H7 (cell line): ENCODE measurements around the gene MAPK8. TPM values are rescaled to one million over a fixed set of nuclear protein-coding genes. Genes with fewer than 3 reads are reported as not detected.

ENCODE experiments used
- DNase-seq: peaks from one replicate; pipeline ENCODE4 v3.0.0; 2012
- H3K27me3 ChIP-seq: 2 replicates; pipeline ENCODE4 v1.6.0; 2011; ENCODE audit warnings: mild to moderate bottlenecking, low read length; ENCODE audit not compliant: control insufficient read depth, insufficient read depth
- H3K36me3 ChIP-seq: replicated peaks from 2 replicates; pipeline ENCODE4 v1.5.1; 2011; ENCODE audit warnings: low read length; ENCODE audit not compliant: control insufficient read depth, insufficient read depth
- H3K4me3 ChIP-seq: 2 replicates; pipeline ENCODE4 v1.5.1; 2011; ENCODE audit warnings: low read depth, mild to moderate bottlenecking, control low read depth, low read length, moderate library complexity; ENCODE audit not compliant: insufficient read depth
- total RNA-seq: library from RNA; depleted of rRNA; stranded (reverse); fragments of >200 nt; shearing (Covaris generic); gene quantifications from 2 replicates; pipeline ENCODE4 v1.2.3, GENCODE V29; 2014

MAPK8 gene
- total RNA-seq, 1 experiment from 2014 or later = 70.3 TPM

GRCh38 chr10:48473704-48474103 lies 167.2 kb downstream of the MAPK8 start:
- H3K4me3 ChIP-seq = no peak overlapping the region
- no peaks in the 10 kb centered on the region for H3K27me3 ChIP-seq
- DNase-seq = no peak
- no peaks in the 10 kb centered on the region; the same call in 1 of the 2 replicates for H3K36me3 ChIP-seq

GRCh38 chr10:48474765-48475365 lies 168.4 kb downstream of the MAPK8 start:
- DNase-seq = no peak
- Histone ChIP-seq H3K27me3 (no peaks in the 10 kb centered on the region), H3K4me3 (no peak overlapping the region), H3K36me3 (no peaks in the 10 kb centered on the region; the same call in 1 of the 2 replicates)

GRCh38 chr10:48475943-48476278 lies 169.4 kb downstream of the MAPK8 start:
- Histone ChIP-seq H3K36me3 (no peaks in the 10 kb centered on the region; the same call in 1 of the 2 replicates), H3K4me3 (no peak overlapping the region), H3K27me3 (no peaks in the 10 kb centered on the region)
- no peak for DNase-seq

GRCh38 chr10:48476279-48476982 lies 170.0 kb downstream of the MAPK8 start:
- Histone ChIP-seq H3K4me3 (no peak overlapping the region), H3K36me3 (no peaks in the 10 kb centered on the region; the same call in 1 of the 2 replicates), H3K27me3 (no peaks in the 10 kb centered on the region)
- no peak for DNase-seq

- DNase-seq = no peak
- Histone ChIP-seq H3K27me3 (no peaks in the 10 kb centered on the region), H3K4me3 (no peak overlapping the region), H3K36me3 (no peaks in the 10 kb centered on the region; the same call in 1 of the 2 replicates)
Measured at GRCh38 chr10:48477141-48477540, 170.7 kb downstream of the MAPK8 start.

- DNase-seq = no peak
- Histone ChIP-seq H3K4me3 (no peak overlapping the region), H3K27me3 (no peaks in the 10 kb centered on the region), H3K36me3 (no peaks in the 10 kb centered on the region; the same call in 1 of the 2 replicates)
Measured at GRCh38 chr10:48477616-48478015, 171.1 kb downstream of the MAPK8 start.

- no peak for DNase-seq
- Histone ChIP-seq H3K36me3 (no peaks in the 10 kb centered on the region; the same call in 1 of the 2 replicates), H3K27me3 (no peaks in the 10 kb centered on the region), H3K4me3 (no peak overlapping the region)
Measured at GRCh38 chr10:48478469-48478868, 172.0 kb downstream of the MAPK8 start.

GRCh38 chr10:48478980-48479811 lies 172.7 kb downstream of the MAPK8 start:
- Histone ChIP-seq H3K4me3 (no peak overlapping the region), H3K36me3 (no peaks in the 10 kb centered on the region; the same call in 1 of the 2 replicates), H3K27me3 (no peaks in the 10 kb centered on the region)
- DNase-seq = no peak

- no peak for DNase-seq
- Histone ChIP-seq H3K27me3 (no peaks in the 10 kb centered on the region), H3K36me3 (no peaks in the 10 kb centered on the region; the same call in 1 of the 2 replicates), H3K4me3 (no peak overlapping the region)
Measured at GRCh38 chr10:48480397-48481374, 174.2 kb downstream of the MAPK8 start.

- no peak overlapping the region for H3K4me3 ChIP-seq
- no peaks in the 10 kb centered on the region for H3K36me3 ChIP-seq
- no peak for DNase-seq
- H3K27me3 ChIP-seq = no peaks in the 10 kb centered on the region
Measured at GRCh38 chr10:48481385-48481784, 174.9 kb downstream of the MAPK8 start.

GRCh38 chr10:48482207-48482606 lies 175.7 kb downstream of the MAPK8 start:
- H3K4me3 ChIP-seq = no peak overlapping the region

GRCh38 chr10:48484911-48485310 lies 178.4 kb downstream of the MAPK8 start:
- no peak for DNase-seq
- Histone ChIP-seq H3K36me3 (no peaks in the 10 kb centered on the region), H3K4me3 (no peak overlapping the region), H3K27me3 (no peaks in the 10 kb centered on the region)

More at GRCh38 chr10:48482207-48482606, 175.7 kb downstream of the MAPK8 start:
- H3K27me3 ChIP-seq = no peaks in the 10 kb centered on the region
- H3K36me3 ChIP-seq = no peaks in the 10 kb centered on the region
- DNase-seq = no peak

GRCh38 chr10:48485711-48486110 lies 179.2 kb downstream of the MAPK8 start:
- no peaks in the 10 kb centered on the region for H3K36me3 ChIP-seq
- DNase-seq = no peak
- no peak overlapping the region for H3K4me3 ChIP-seq
- H3K27me3 ChIP-seq = no peaks in the 10 kb centered on the region

GRCh38 chr10:48487244-48487643 lies 180.8 kb downstream of the MAPK8 start:
- Histone ChIP-seq H3K36me3 (no peaks in the 10 kb centered on the region), H3K4me3 (no peak overlapping the region), H3K27me3 (no peaks in the 10 kb centered on the region)
- DNase-seq = no peak
